K562 (cell line): ENCODE data around the gene GALNT9. TPM values are rescaled to one million over a fixed set of nuclear protein-coding genes. Genes with fewer than 3 reads are reported as not detected.

Experiments
- ATAC-seq: fragments of 200-7000 bp; cut with Tn5 transposase; 3 replicates; pipeline ENCODE4 v1.9.1; 2020; ENCODE audit warnings: moderate library complexity
- BruUV-seq: library from RNA; stranded (reverse); fragments of 400-500 nt; replicated peaks from 2 replicates; lab custom pipeline; 2021; lab: Mats Ljungman, UMichigan
- CTCF ChIA-PET: fragments of 300-600 bp; formaldehyde crosslinking; extraction: SDS; loops from one replicate; lab custom pipeline; 2021; ENCODE audit warnings: low intra/inter-chr PET ratio; lab: Yijun Ruan, JAX
- POLR2A ChIA-PET: fragments of 300-600, 350-650 bp; sonication (Branson Sonifier 250); formaldehyde crosslinking; extraction: SDS; loops from one replicate; lab custom pipeline; 2021; ENCODE audit warnings: antibody characterized with exemption, inconsistent platforms; lab: Yijun Ruan, JAX
- DNase-seq, 4 experiments: peaks; one replicate each; pipeline versions ENCODE4 v3.0.0 to v3.0.0-alpha.2; 2011 to 2018; ENCODE audit warnings: low spot score in 3 of 4, mixed read lengths in 3 of 4; ENCODE audit errors: extremely low read depth in 1 of 4
- FAIRE-seq: peaks from 2 replicates; lab custom pipeline; 2011; peaks lifted over from hg19 to GRCh38; lab: Jason Lieb, UNC
- H2AFZ ChIP-seq: 2 replicates; pipeline ENCODE4 v1.6.0; 2011; ENCODE audit warnings: low read depth, low read length, control low read depth, inconsistent platforms
- H3K27ac ChIP-seq: fragments of 200-600 bp; 3 replicates; pipeline ENCODE4 v1.8.0; 2011; ENCODE audit warnings: low read depth, mild to moderate bottlenecking, control low read depth, inconsistent platforms, low read length, moderate library complexity, mixed read lengths; ENCODE audit errors: extremely low read depth
- H3K27me3 ChIP-seq, 2 experiments: fragments of 300-600 bp in 1 of 2; 2 replicates in 1 of 2; 3 replicates in 1 of 2; pipeline versions ENCODE4 v1.6.0 to v1.8.0; 2011; ENCODE audit warnings: inconsistent platforms in 2 of 2, low read length in 2 of 2, mild to moderate bottlenecking in 1 of 2, mixed read lengths in 1 of 2, moderate library complexity in 1 of 2; ENCODE audit not compliant: control insufficient read depth in 2 of 2, insufficient read depth in 2 of 2
- H3K36me3 ChIP-seq: fragments of 300-600 bp; 3 replicates; pipeline ENCODE4 v1.8.0; 2011; ENCODE audit warnings: mild to moderate bottlenecking, low read length, inconsistent platforms; ENCODE audit not compliant: control insufficient read depth, insufficient read depth
- H3K4me1 ChIP-seq, 2 experiments: fragments of 200-600 bp in 1 of 2; replicated peaks in 1 of 2; 2 replicates in 1 of 2; 3 replicates in 1 of 2; pipeline versions ENCODE4 v1.5.1 to v1.8.0; 2011; ENCODE audit warnings: inconsistent platforms in 2 of 2, low read length in 2 of 2, mild to moderate bottlenecking in 1 of 2, mixed read lengths in 1 of 2, moderate library complexity in 1 of 2; ENCODE audit not compliant: control insufficient read depth in 2 of 2, insufficient read depth in 2 of 2
- H3K4me2 ChIP-seq: 2 replicates; pipeline ENCODE4 v1.6.1; 2011; ENCODE audit warnings: low read length, control low read depth, inconsistent platforms, mixed read lengths; ENCODE audit not compliant: insufficient read depth
- H3K4me3 ChIP-seq: fragments of 200-600 bp; sonication (generic), shearing (Covaris generic); 2 replicates; pipeline ENCODE4 v1.5.1; 2016; ENCODE audit warnings: control low read depth, inconsistent platforms
- H3K79me2 ChIP-seq: fragments of 200-600 bp; 3 replicates; pipeline ENCODE4 v1.8.0; 2011; ENCODE audit warnings: low read length, inconsistent platforms; ENCODE audit not compliant: control insufficient read depth, insufficient read depth
- H3K9ac ChIP-seq, 2 experiments: 2 replicates each; pipeline versions ENCODE4 v1.6.0 to v1.6.1; 2011; ENCODE audit warnings: low read depth in 2 of 2, low read length in 2 of 2, control low read depth in 1 of 2, inconsistent platforms in 1 of 2, mild to moderate bottlenecking in 1 of 2, mixed read lengths in 1 of 2; ENCODE audit not compliant: insufficient read depth in 1 of 2
- H3K9me1 ChIP-seq: one replicate; pipeline ENCODE4 v1.6.0; 2011; ENCODE audit warnings: inconsistent platforms, mild to moderate bottlenecking, low read length, moderate library complexity; ENCODE audit not compliant: control insufficient read depth, insufficient read depth
- H3K9me3 ChIP-seq: replicated peaks from 2 replicates; pipeline ENCODE4 v1.5.1; 2011; ENCODE audit warnings: low read depth, low read length, inconsistent platforms; ENCODE audit not compliant: control insufficient read depth, insufficient read depth
- H4K20me1 ChIP-seq: replicated peaks from 2 replicates; pipeline ENCODE4 v1.6.1; 2011; ENCODE audit warnings: low read length, inconsistent platforms, mixed read lengths; ENCODE audit not compliant: control insufficient read depth, insufficient read depth
- CAMTA2 ChIP-seq: fragments of 250-450 bp; sonication (Bioruptor Pico); conservative IDR thresholded peaks from 2 replicates; pipeline ENCODE4 v1.5.1; 2022
- CBX5 ChIP-seq: IDR thresholded peaks from 2 replicates; pipeline ENCODE4 v1.6.1; 2014; ENCODE audit warnings: low read depth, borderline replicate concordance
- CREM ChIP-seq: IDR thresholded peaks from 2 replicates; pipeline ENCODE4 v1.6.1; 2014; ENCODE audit warnings: antibody characterized with exemption, low read depth
- E2F5 ChIP-seq: sonication (generic); formaldehyde crosslinking; IDR thresholded peaks from 2 replicates; pipeline ENCODE4 v1.8.0; 2022; ENCODE audit warnings: mild to moderate bottlenecking, missing genetic modification reagents
- ETS2 ChIP-seq: IDR thresholded peaks from 2 replicates; pipeline ENCODE4 v1.6.1; 2016; ENCODE audit warnings: borderline replicate concordance, missing genetic modification characterization, mild to moderate bottlenecking, moderate library complexity, missing compliant biosample characterization; ENCODE audit not compliant: poor library complexity, severe bottlenecking
- FOS ChIP-seq: IDR thresholded peaks from 3 replicates; pipeline ENCODE4 v1.6.1; 2011; ENCODE audit not compliant: insufficient read length; ENCODE audit errors: extremely low read depth
- MEF2D ChIP-seq: conservative IDR thresholded peaks from 2 replicates; pipeline ENCODE4 v1.6.1; 2016; ENCODE audit warnings: low read depth, missing genetic modification characterization, missing compliant biosample characterization
- SP2 ChIP-seq: IDR thresholded peaks from 2 replicates; pipeline ENCODE4 v1.6.1; 2011; ENCODE audit warnings: mild to moderate bottlenecking, low read depth, low read length, moderate library complexity; ENCODE audit not compliant: poor library complexity, severe bottlenecking; ENCODE audit errors: extremely low read depth
- ZBTB9 ChIP-seq: fragments of 450-650 bp; formaldehyde crosslinking; IDR thresholded peaks from 2 replicates; pipeline ENCODE4 v1.4.0; 2020; ENCODE audit warnings: mild to moderate bottlenecking, moderate library complexity
- ZNF282 ChIP-seq: sonication (generic); formaldehyde crosslinking; IDR thresholded peaks from 2 replicates; pipeline ENCODE4 v1.8.1; 2023; ENCODE audit warnings: missing genetic modification reagents
- ZNF41 ChIP-seq: fragments of 250-450 bp; sonication (Bioruptor Pico); conservative IDR thresholded peaks from 2 replicates; pipeline ENCODE4 v1.4.0; 2020; ENCODE audit warnings: mild to moderate bottlenecking
- ZNF668 ChIP-seq: fragments of 250-450 bp; sonication (Bioruptor Pico); IDR thresholded peaks from 2 replicates; pipeline ENCODE4 v1.8.0; 2022; ENCODE audit warnings: mild to moderate bottlenecking, inconsistent platforms
- WGBS: fragments of 100-300 bp; shearing (Covaris generic); methylation state at CpG from one replicate; pipeline ENCODE4 v1.1.6; 2016; ENCODE audit warnings: low coverage, mixed read lengths; ENCODE audit not compliant: insufficient coverage; ENCODE audit errors: missing lambda C conversion rate; 5-methylcytosine and 5-hydroxymethylcytosine counted together
- in situ Hi-C: fragments of 300-500 bp; cut with MboI; formaldehyde crosslinking; loops from 4 replicates; pipeline ENCODE4 v1.15.0; 2018; ENCODE audit warnings: inconsistent platforms, mixed read lengths
- intact Hi-C: fragments of 100-400 bp; cut with micrococcal nuclease; formaldehyde crosslinking; loops from 2 replicates; pipeline ENCODE4 v1.14.2; 2022
- polyA plus RNA-seq, 8 experiments: library from polyadenylated mRNA; depleted of rRNA in 4 of 8; stranded (reverse) in 5 of 8; unstranded in 3 of 8; fragments of >200 nt; fragmentation: Nextera tagmentation in 2 of 8; fragmentation: Illumina TruSeq in 1 of 8; extraction: Ambion mirVana in 2 of 8; extraction: Trizol in 1 of 8; gene quantifications; 2 replicates each; pipeline versions ENCODE4 v1.2.1 to v1.2.3, GENCODE V29; 2011 to 2014; ENCODE audit warnings: inconsistent platforms in 1 of 8, missing spikeins in 1 of 8
- total RNA-seq, 7 experiments: library from RNA; depleted of rRNA in 6 of 7; stranded (reverse); fragments of >200 nt in 6 of 7; fragmentation: Illumina TruSeq in 2 of 7; extraction: Trizol in 2 of 7; gene quantifications; 2 replicates each; pipeline versions ENCODE4 v1.2.1 to v1.2.3, GENCODE V29; 2011 to 2021; ENCODE audit warnings: low replicate concordance in 1 of 7

GALNT9 gene
- total and polyA plus RNA-seq, 9 of the 15 experiments (the other 6 are each of a cell fraction or from before 2014, with no cell fraction given): not detected

GRCh38 chr12:132312516-132312915 is 16.9 kb downstream of the GALNT9 start (continued):
- TF ChIP-seq ZBTB9 (CRISPR knock-in tag) (no peak), CAMTA2 (CRISPR knock-in tag) (no peak), ZNF668 (no peak)

GRCh38 chr12:132311201-132311915 is 18.0 kb downstream of the GALNT9 start:
- peaks cover 0 to 3% of the 10 kb centered on the region in 2 experiments; a peak in 1 of 5 replicates for H3K4me1 ChIP-seq
- intact Hi-C loops: no loop called here
- no peaks in the 10 kb centered on the region for H4K20me1 ChIP-seq
- in situ Hi-C loops: no loop called here
- 0 out of 2 replicates have a peak, but pooled peaks cover 2% of the 10 kb centered on the region for H3K9me3 ChIP-seq
- H2AFZ ChIP-seq: no peak overlapping the region
- WGBS: 11% methylated on average over 17 of the region's 17 CpGs
- H3K4me3 ChIP-seq: no peak overlapping the region
- ATAC-seq: no peak
- BruUV-seq: no TSS peak
- no peak overlapping the region for H3K27ac ChIP-seq
- CTCF ChIA-PET: no interaction called here
- no peak overlapping the region for H3K4me2 ChIP-seq
- FAIRE-seq: no peak
- POLR2A ChIA-PET: interaction anchor here (0.5 kb wide), 1 partner anchor 50 kb away, joined by 3 read pairs; no protein-coding TSS in a partner anchor
- no peak overlapping the region for H3K9ac ChIP-seq
- DNase-seq: no peak
- no peaks in the 10 kb centered on the region for H3K36me3 ChIP-seq
- H3K79me2 ChIP-seq: no peaks in the 10 kb centered on the region
- H3K9me1 ChIP-seq: no peaks in the 10 kb centered on the region
- peaks cover 8 to 67% of the 10 kb centered on the region in 2 experiments; a peak in 4 of 5 replicates for H3K27me3 ChIP-seq
- TF ChIP-seq FOS (no peak), CBX5 (peak; percentile 91), MEF2D (tag) (no peak), ZNF282 (CRISPR knock-in tag) (no peak), ZNF41 (CRISPR knock-in tag) (peak; percentile 100), SP2 (no peak), ETS2 (tag) (no peak), CREM (0 out of 2 replicates have a peak, but pooled peaks have one; percentile 7), E2F5 (CRISPR knock-in tag) (no peak)
